Liver (tissue), 9 donors: ENCODE results near the gene USP2. TPM values are rescaled to one million over a fixed set of nuclear protein-coding genes. Genes with fewer than 3 reads are reported as not detected.

Source experiments
- DNase-seq: peaks from one replicate; pipeline ENCODE4 v3.0.0-alpha.2; 2017; ENCODE audit warnings: low spot score
- H3K27ac ChIP-seq, 2 donors: one replicate each; pipeline ENCODE4 v1.7.0; 2013; ENCODE audit warnings: inconsistent platforms in 2 of 2, low read length in 2 of 2, control low read depth in 1 of 2, low read depth in 1 of 2, mild to moderate bottlenecking in 1 of 2
- H3K27me3 ChIP-seq, 4 donors: one replicate each; pipeline versions ENCODE4 v1.6.1 to v1.7.0; 2013; ENCODE audit warnings: low read length in 3 of 4, inconsistent platforms in 1 of 4, mild to moderate bottlenecking in 1 of 4, moderate library complexity in 1 of 4; ENCODE audit not compliant: control insufficient read depth in 4 of 4, insufficient read depth in 4 of 4
- H3K36me3 ChIP-seq, 4 donors: one replicate each; pipeline versions ENCODE4 v1.6.1 to v1.7.0; 2013; ENCODE audit warnings: low read length in 3 of 4, mild to moderate bottlenecking in 3 of 4, low read depth in 1 of 4, moderate library complexity in 1 of 4; ENCODE audit not compliant: control insufficient read depth in 4 of 4, insufficient read depth in 3 of 4
- H3K4me1 ChIP-seq, 4 donors: one replicate each; pipeline versions ENCODE4 v1.6.1 to v1.7.0; 2013; ENCODE audit warnings: low read length in 3 of 4, mild to moderate bottlenecking in 3 of 4, moderate library complexity in 1 of 4; ENCODE audit not compliant: control insufficient read depth in 4 of 4, insufficient read depth in 4 of 4
- H3K4me3 ChIP-seq, 3 donors: one replicate each; pipeline versions ENCODE4 v1.6.1 to v1.7.0; 2013; ENCODE audit warnings: low read length in 3 of 3, control low read depth in 1 of 3, low read depth in 1 of 3, mild to moderate bottlenecking in 1 of 3
- H3K9ac ChIP-seq, 2 donors: one replicate each; pipeline ENCODE4 v1.7.0; 2013; ENCODE audit warnings: low read length in 2 of 2, mild to moderate bottlenecking in 2 of 2, moderate library complexity in 2 of 2, control low read depth in 1 of 2, low read depth in 1 of 2
- H3K9me3 ChIP-seq, 4 donors: one replicate each; pipeline versions ENCODE4 v1.6.1 to v1.7.0; 2013; ENCODE audit warnings: low read length in 3 of 4; ENCODE audit not compliant: control insufficient read depth in 4 of 4
- ATF3 ChIP-seq: IDR thresholded peaks from 2 replicates; pipeline ENCODE4 v1.6.1; 2016; ENCODE audit warnings: antibody characterized with exemption
- EGR1 ChIP-seq, 2 donors: IDR thresholded peaks; 2 replicates each; pipeline ENCODE4 v1.6.1; 2016 to 2018; ENCODE audit warnings: antibody characterized with exemption in 2 of 2, low read depth in 2 of 2
- FOXA1 ChIP-seq: IDR thresholded peaks from 2 replicates; pipeline ENCODE4 v1.6.1; 2016; ENCODE audit warnings: antibody characterized with exemption
- FOXA2 ChIP-seq: IDR thresholded peaks from 2 replicates; pipeline ENCODE4 v1.6.1; 2016; ENCODE audit warnings: antibody characterized with exemption
- GABPA ChIP-seq, 2 donors: IDR thresholded peaks in 1 of 2; conservative IDR thresholded peaks in 1 of 2; 2 replicates each; pipeline ENCODE4 v1.6.1; 2016; ENCODE audit warnings: antibody characterized with exemption in 2 of 2, mild to moderate bottlenecking in 1 of 2, moderate library complexity in 1 of 2
- HNF4A ChIP-seq, 2 donors: conservative IDR thresholded peaks; 2 replicates each; pipeline ENCODE4 v1.6.1; 2016; ENCODE audit warnings: antibody characterized with exemption in 2 of 2, mild to moderate bottlenecking in 2 of 2
- HNF4G ChIP-seq: IDR thresholded peaks from 2 replicates; pipeline ENCODE4 v1.6.1; 2016; ENCODE audit warnings: antibody characterized with exemption
- JUND ChIP-seq, 2 donors: IDR thresholded peaks; 2 replicates each; pipeline ENCODE4 v1.6.1; 2016; ENCODE audit warnings: antibody characterized with exemption in 2 of 2
- MAX ChIP-seq: IDR thresholded peaks from 2 replicates; pipeline ENCODE4 v1.6.1; 2016; ENCODE audit warnings: antibody characterized with exemption
- NR2F2 ChIP-seq: IDR thresholded peaks from 2 replicates; pipeline ENCODE4 v1.6.1; 2016; ENCODE audit warnings: antibody characterized with exemption
- RAD21 ChIP-seq, 2 donors: IDR thresholded peaks; 2 replicates each; pipeline ENCODE4 v1.6.1; 2016; ENCODE audit warnings: antibody characterized with exemption in 2 of 2, mild to moderate bottlenecking in 2 of 2
- RXRA ChIP-seq, 2 donors: IDR thresholded peaks; 2 replicates each; pipeline ENCODE4 v1.6.1; 2017 to 2018; ENCODE audit warnings: antibody characterized with exemption in 2 of 2, mild to moderate bottlenecking in 1 of 2
- SP1 ChIP-seq: IDR thresholded peaks from 2 replicates; pipeline ENCODE4 v1.6.1; 2018; ENCODE audit warnings: antibody characterized with exemption, mild to moderate bottlenecking
- TAF1 ChIP-seq: conservative IDR thresholded peaks from 2 replicates; pipeline ENCODE4 v1.6.1; 2016; ENCODE audit warnings: antibody characterized with exemption, mild to moderate bottlenecking
- YY1 ChIP-seq: IDR thresholded peaks from 2 replicates; pipeline ENCODE4 v1.6.1; 2016; ENCODE audit warnings: antibody characterized with exemption, mild to moderate bottlenecking
- WGBS: extraction: QIAGEN DNeasy Blood & Tissue Kit; methylation state at CpG from one replicate; pipeline ENCODE4 v1.1.7; 2013; 5-methylcytosine and 5-hydroxymethylcytosine counted together
- polyA plus RNA-seq, 2 donors: library from polyadenylated mRNA; stranded (reverse) in 1 of 2; unstranded in 1 of 2; fragments of 200-250 nt in 1 of 2; fragments of >200 nt in 1 of 2; fragmentation: Nextera tagmentation in 1 of 2; extraction: Ambion mirVana in 1 of 2; gene quantifications; one replicate each; pipeline versions ENCODE4 v1.2.1 to v1.2.3, GENCODE V29; 2013 to 2015
- total RNA-seq, 2 donors: library from RNA; depleted of rRNA; stranded (reverse); fragments of >200 nt; gene quantifications; one replicate each; pipeline ENCODE4 v1.2.3, GENCODE V29; 2014
- TF ChIP-seq, protein P1 (sequence below): fragments of 150-350 bp; IDR thresholded peaks from 2 replicates; pipeline ENCODE4 v1.5.1; 2017; ENCODE audit warnings: improper control_type of control experiment, low read depth, low read length; ENCODE audit not compliant: missing input control
- TF ChIP-seq, protein P2 (sequence below): IDR thresholded peaks from 2 replicates; pipeline ENCODE4 v1.6.1; 2016; ENCODE audit warnings: antibody characterized with exemption
- TF ChIP-seq, protein P3 (sequence below): IDR thresholded peaks from 2 replicates; pipeline ENCODE4 v1.6.1; 2016; ENCODE audit warnings: antibody characterized with exemption, mild to moderate bottlenecking
- donor health status: healthy.
- donor health status: healthy.
- donor health status: healthy.
- donor health status: healthy.
- donor health status: healthy.

USP2 gene
- total and polyA plus RNA-seq, 4 donors, result 0.65 to 4.4 (median 2.1) TPM

DNA sequence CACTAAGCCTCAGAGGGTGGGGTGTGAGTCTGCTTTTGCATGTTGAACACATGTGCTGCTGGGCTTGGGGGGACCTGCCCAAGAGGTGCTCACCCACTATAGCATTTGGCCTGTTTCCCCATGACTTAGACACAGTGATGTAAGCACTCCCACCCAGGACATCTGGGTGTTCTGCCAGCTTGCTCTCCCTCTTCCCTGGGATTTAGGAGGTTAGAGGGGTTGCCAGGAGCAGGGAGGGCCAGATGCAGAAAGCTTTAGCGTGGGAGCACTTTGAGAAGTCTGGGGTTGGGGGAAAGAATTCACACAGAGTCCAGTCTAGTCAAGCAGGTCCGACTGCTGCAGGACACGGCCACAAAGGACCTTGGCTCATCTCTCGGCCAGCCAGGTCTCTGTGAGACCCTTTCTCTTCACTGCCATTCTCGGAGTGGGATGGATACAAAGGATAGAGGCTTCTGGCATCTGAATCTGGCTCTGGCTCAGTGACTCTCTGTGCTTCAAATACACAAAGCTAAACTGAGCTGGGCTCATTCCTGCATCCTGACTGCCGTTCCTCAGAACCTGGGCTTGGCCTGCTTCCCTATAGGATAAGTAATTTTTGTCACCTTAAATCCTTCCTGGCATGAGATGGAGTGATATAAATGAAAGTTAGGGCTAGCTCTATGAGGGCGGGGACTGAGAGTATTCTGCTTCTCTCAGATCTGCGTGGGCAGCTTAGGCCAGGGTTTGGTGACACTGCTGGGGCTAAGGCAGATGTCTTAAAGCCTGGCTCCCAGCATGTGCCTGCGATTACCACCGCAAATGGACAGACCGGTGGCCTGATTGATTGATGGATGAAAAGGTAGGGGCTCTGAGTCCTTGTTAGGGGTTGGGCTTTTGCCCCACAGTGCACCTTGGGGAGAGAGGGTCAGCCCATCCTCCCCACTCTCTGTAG lies 14.5 kb downstream of the USP2 start:
- Histone ChIP-seq H3K9ac (no peak overlapping the region), H3K9me3 (no peaks in the 10 kb centered on the region), H3K4me3 (no peak overlapping the region), H3K27ac (no peak overlapping the region), H3K36me3 (no peaks in the 10 kb centered on the region), H3K4me1 (peaks cover 24 to 89% (median 71%) of the 10 kb centered on the region in 4 donors), H3K27me3 (no peaks in the 10 kb centered on the region)
- 92% methylated on average over 11 of the region's 11 CpGs for WGBS
- DNase-seq, result no peak
- TF ChIP-seq FOXA2, result no peak
- no peak for TF ChIP-seq FOXA1
- TF ChIP-seq SP1, result no peak
- no peak for TF ChIP-seq MAX
- TF ChIP-seq RAD21 (IDR thresholded peaks at IDR 0.05), result no peak
- TF ChIP-seq GABPA (IDR thresholded peaks at IDR 0.05 in 1 of 2, conservative IDR thresholded peaks at IDR 0.05 in 1 of 2), result no peak
- no peak for TF ChIP-seq YY1
- no peak for TF ChIP-seq HNF4A (conservative IDR thresholded peaks at IDR 0.05)
- TF ChIP-seq ATF3, result no peak
- TF ChIP-seq JUND (IDR thresholded peaks at IDR 0.05), result no peak
- TF ChIP-seq, protein P1, sequence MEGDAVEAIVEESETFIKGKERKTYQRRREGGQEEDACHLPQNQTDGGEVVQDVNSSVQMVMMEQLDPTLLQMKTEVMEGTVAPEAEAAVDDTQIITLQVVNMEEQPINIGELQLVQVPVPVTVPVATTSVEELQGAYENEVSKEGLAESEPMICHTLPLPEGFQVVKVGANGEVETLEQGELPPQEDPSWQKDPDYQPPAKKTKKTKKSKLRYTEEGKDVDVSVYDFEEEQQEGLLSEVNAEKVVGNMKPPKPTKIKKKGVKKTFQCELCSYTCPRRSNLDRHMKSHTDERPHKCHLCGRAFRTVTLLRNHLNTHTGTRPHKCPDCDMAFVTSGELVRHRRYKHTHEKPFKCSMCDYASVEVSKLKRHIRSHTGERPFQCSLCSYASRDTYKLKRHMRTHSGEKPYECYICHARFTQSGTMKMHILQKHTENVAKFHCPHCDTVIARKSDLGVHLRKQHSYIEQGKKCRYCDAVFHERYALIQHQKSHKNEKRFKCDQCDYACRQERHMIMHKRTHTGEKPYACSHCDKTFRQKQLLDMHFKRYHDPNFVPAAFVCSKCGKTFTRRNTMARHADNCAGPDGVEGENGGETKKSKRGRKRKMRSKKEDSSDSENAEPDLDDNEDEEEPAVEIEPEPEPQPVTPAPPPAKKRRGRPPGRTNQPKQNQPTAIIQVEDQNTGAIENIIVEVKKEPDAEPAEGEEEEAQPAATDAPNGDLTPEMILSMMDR, result no peak
- TF ChIP-seq RXRA (IDR thresholded peaks at IDR 0.05), result no peak
- no peak for TF ChIP-seq EGR1 (IDR thresholded peaks at IDR 0.05; ENCODE audit: low read depth in 2 of 2)
- TF ChIP-seq NR2F2, result no peak
- TF ChIP-seq TAF1, result no peak
- no peak for TF ChIP-seq HNF4G
- TF ChIP-seq, protein P2, sequence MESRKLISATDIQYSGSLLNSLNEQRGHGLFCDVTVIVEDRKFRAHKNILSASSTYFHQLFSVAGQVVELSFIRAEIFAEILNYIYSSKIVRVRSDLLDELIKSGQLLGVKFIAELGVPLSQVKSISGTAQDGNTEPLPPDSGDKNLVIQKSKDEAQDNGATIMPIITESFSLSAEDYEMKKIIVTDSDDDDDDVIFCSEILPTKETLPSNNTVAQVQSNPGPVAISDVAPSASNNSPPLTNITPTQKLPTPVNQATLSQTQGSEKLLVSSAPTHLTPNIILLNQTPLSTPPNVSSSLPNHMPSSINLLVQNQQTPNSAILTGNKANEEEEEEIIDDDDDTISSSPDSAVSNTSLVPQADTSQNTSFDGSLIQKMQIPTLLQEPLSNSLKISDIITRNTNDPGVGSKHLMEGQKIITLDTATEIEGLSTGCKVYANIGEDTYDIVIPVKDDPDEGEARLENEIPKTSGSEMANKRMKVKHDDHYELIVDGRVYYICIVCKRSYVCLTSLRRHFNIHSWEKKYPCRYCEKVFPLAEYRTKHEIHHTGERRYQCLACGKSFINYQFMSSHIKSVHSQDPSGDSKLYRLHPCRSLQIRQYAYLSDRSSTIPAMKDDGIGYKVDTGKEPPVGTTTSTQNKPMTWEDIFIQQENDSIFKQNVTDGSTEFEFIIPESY, result no peak
- TF ChIP-seq, protein P3, sequence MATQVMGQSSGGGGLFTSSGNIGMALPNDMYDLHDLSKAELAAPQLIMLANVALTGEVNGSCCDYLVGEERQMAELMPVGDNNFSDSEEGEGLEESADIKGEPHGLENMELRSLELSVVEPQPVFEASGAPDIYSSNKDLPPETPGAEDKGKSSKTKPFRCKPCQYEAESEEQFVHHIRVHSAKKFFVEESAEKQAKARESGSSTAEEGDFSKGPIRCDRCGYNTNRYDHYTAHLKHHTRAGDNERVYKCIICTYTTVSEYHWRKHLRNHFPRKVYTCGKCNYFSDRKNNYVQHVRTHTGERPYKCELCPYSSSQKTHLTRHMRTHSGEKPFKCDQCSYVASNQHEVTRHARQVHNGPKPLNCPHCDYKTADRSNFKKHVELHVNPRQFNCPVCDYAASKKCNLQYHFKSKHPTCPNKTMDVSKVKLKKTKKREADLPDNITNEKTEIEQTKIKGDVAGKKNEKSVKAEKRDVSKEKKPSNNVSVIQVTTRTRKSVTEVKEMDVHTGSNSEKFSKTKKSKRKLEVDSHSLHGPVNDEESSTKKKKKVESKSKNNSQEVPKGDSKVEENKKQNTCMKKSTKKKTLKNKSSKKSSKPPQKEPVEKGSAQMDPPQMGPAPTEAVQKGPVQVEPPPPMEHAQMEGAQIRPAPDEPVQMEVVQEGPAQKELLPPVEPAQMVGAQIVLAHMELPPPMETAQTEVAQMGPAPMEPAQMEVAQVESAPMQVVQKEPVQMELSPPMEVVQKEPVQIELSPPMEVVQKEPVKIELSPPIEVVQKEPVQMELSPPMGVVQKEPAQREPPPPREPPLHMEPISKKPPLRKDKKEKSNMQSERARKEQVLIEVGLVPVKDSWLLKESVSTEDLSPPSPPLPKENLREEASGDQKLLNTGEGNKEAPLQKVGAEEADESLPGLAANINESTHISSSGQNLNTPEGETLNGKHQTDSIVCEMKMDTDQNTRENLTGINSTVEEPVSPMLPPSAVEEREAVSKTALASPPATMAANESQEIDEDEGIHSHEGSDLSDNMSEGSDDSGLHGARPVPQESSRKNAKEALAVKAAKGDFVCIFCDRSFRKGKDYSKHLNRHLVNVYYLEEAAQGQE, result no peak
